ENCODE results near the gene NOD1. TPM values are rescaled to one million over a fixed set of nuclear protein-coding genes. Genes with fewer than 3 reads are reported as not detected.

The NOD1 gene
- total and polyA plus RNA-seq, 2 of the 8 experiments (the other 6 are each of a cell fraction or from before 2014, with no cell fraction given), result 3.8 to 6.5 TPM

DNA sequence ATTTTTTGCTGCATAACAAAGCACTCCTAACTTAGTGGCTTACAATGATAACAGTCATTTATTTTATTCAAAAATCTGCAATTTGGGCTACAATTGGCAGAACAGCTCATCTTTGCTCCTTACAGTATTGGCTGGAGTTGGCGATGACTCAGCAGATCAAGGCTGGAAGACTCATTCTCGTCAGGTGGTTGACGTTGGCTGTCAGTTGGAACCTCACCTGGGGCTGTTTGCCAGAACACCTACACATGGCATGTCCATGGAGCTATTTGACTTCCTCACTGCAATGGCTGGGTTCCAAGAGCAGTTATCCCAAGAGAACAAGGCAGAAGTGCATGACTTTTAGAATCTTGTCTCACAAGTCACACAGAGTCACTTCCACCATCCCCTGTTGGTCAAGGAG is 75.1 kb downstream of the NOD1 start:
- ChIA-PET POLR2A (ENCODE audit: partially characterized antibody) (no interaction called here), CTCF (ENCODE audit: partially characterized antibody) (no interaction called here)
- Histone ChIP-seq H3K4me3 (ENCODE audit: extremely low read depth in 1 of 4, insufficient read depth in 2 of 4, low read depth in 3 of 4, low read length in 4 of 4) (no peak overlapping the region), H2BK5ac (ENCODE audit: low read depth, low read length) (no peak overlapping the region), H3K4me2 (ENCODE audit: insufficient read depth in 1 of 2, low read depth in 2 of 2, low read length in 2 of 2) (no peak overlapping the region), H3K79me2 (ENCODE audit: control insufficient read depth in 1 of 2, insufficient read depth in 2 of 2, low read length in 2 of 2) (no peaks in the 10 kb centered on the region), H3K79me1 (ENCODE audit: low read depth, low read length) (no peaks in the 10 kb centered on the region), H3K9me3 (ENCODE audit: insufficient read depth in 2 of 2, low read depth in 1 of 2, low read length in 1 of 2) (no peaks in the 10 kb centered on the region), H3K36me3 (ENCODE audit: control insufficient read depth in 2 of 4, insufficient read depth in 4 of 4, low read length in 3 of 4) (no peaks in the 10 kb centered on the region; a peak in 1 of 8 replicates), H3K27me3 (replicated peaks in 1 of 4; ENCODE audit: control insufficient read depth in 3 of 4, extremely low read depth in 1 of 4, insufficient read depth in 3 of 4, low read length in 3 of 4) (no peaks in the 10 kb centered on the region), H3K4ac (replicated peaks; ENCODE audit: insufficient read length, low read depth, low read length) (no peak overlapping the region), H3K9ac (replicated peaks in 1 of 4; ENCODE audit: extremely low read depth in 1 of 4, low read depth in 3 of 4, low read length in 3 of 4) (no peak overlapping the region), H4K8ac (ENCODE audit: extremely low read depth, insufficient read depth, low read length) (no peak overlapping the region), H4K20me1 (replicated peaks in 1 of 2; ENCODE audit: control insufficient read depth in 1 of 2, insufficient read depth in 2 of 2, low read length in 2 of 2) (no peaks in the 10 kb centered on the region), H3K4me1 (replicated peaks in 1 of 4; ENCODE audit: control insufficient read depth in 3 of 4, insufficient read depth in 4 of 4, low read length in 3 of 4) (no peaks in the 10 kb centered on the region), H3K23ac (ENCODE audit: insufficient read length) (no peak overlapping the region), H3K18ac (ENCODE audit: extremely low read depth, low read length) (no peak overlapping the region; the same call in 1 of the 2 replicates), H3K14ac (ENCODE audit: insufficient read length) (no peak overlapping the region), H2AK5ac (ENCODE audit: low read depth, low read length) (peak overlapping the region; percentile 87; the same call in 1 of the 2 replicates), H3K56ac (replicated peaks; ENCODE audit: insufficient read length, low read depth, low read length) (no peak overlapping the region), H4K5ac (ENCODE audit: insufficient read length, low read depth, low read length) (no peak overlapping the region), H4K91ac (replicated peaks; ENCODE audit: insufficient read length, low read length) (no peak overlapping the region), H3K27ac (ENCODE audit: low read depth, low read length) (no peak overlapping the region), H3K23me2 (ENCODE audit: low read depth, low read length) (no peaks in the 10 kb centered on the region), H2BK120ac (replicated peaks; ENCODE audit: low read depth, low read length) (no peak overlapping the region), H2BK12ac (ENCODE audit: low read depth, low read length) (no peak overlapping the region), H2BK15ac (ENCODE audit: low read length) (no peak overlapping the region), H2AFZ (ENCODE audit: low read length) (no peak overlapping the region), H2BK20ac (ENCODE audit: low read length) (0 out of 2 replicates have a peak overlapping the region, but pooled peaks have one; percentile 13)
- TF ChIP-seq MAFK (IDR thresholded peaks at IDR 0.05; ENCODE audit: low read depth, low read length), result peak; percentile 56; the same call in 1 of the 2 replicates
- no peak for TF ChIP-seq SP1 (IDR thresholded peaks at IDR 0.05; ENCODE audit: low read depth, low read length)
- TF ChIP-seq, protein P1, sequence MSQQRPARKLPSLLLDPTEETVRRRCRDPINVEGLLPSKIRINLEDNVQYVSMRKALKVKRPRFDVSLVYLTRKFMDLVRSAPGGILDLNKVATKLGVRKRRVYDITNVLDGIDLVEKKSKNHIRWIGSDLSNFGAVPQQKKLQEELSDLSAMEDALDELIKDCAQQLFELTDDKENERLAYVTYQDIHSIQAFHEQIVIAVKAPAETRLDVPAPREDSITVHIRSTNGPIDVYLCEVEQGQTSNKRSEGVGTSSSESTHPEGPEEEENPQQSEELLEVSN (IDR thresholded peaks at IDR 0.05), result no peak
- no peak for TF ChIP-seq GTF2F1 (IDR thresholded peaks at IDR 0.05; ENCODE audit: borderline replicate concordance, low read depth, low read length)
- WGBS, 2 experiments (ENCODE audit: extremely low coverage in 1 of 2, insufficient coverage in 1 of 2, insufficient read length in 1 of 2, insufficient replicate concordance in 2 of 2, low coverage in 1 of 2, low lambda C conversion rate in 2 of 2, missing lambda C conversion rate in 1 of 2), result 98% methylated on average over 3 of the region's 3 CpGs; no CpG with 5 or more reads in 1 of the 2 experiments
- FAIRE-seq (no peak), DNase-seq (ENCODE audit: low read depth in 1 of 2, low spot score in 2 of 2) (no peak)

Data from H1 (cell line).